AG04450 (cell line): ENCODE results near the gene HECA. TPM values are rescaled to one million over a fixed set of nuclear protein-coding genes. Genes with fewer than 3 reads are reported as not detected.

Experiments
- CTCF ChIA-PET: fragments of 300-600, 350-600 bp; formaldehyde crosslinking; extraction: SDS; loops from one replicate; lab custom pipeline; 2022; ENCODE audit warnings: antibody characterized with exemption, inconsistent platforms; lab: Charles Lee
- POLR2A ChIA-PET: fragments of 350-600 bp; formaldehyde crosslinking; extraction: SDS; loops from one replicate; lab custom pipeline; 2021; ENCODE audit warnings: antibody characterized with exemption, inconsistent platforms; lab: Yijun Ruan, JAX
- DNase-seq: peaks from one replicate; pipeline ENCODE4 v3.0.0-alpha.2; 2011; ENCODE audit warnings: low read depth, low spot score
- H3K27ac ChIP-seq: one replicate; pipeline ENCODE4 v1.5.1; 2012; ENCODE audit warnings: low read depth, low read length, control low read depth
- H3K27me3 ChIP-seq: one replicate; pipeline ENCODE4 v1.6.0; 2012; ENCODE audit warnings: low read length; ENCODE audit not compliant: control insufficient read depth, insufficient read depth
- H3K4me3 ChIP-seq: 2 replicates; pipeline ENCODE4 v1.5.1; 2011; ENCODE audit warnings: mild to moderate bottlenecking, low read depth, low read length, control low read depth
- H3K9me3 ChIP-seq: 2 replicates; pipeline ENCODE4 v1.5.1; 2012; ENCODE audit warnings: low read length; ENCODE audit not compliant: control insufficient read depth, insufficient read depth
- polyA plus RNA-seq: library from polyadenylated mRNA; depleted of rRNA; stranded (reverse); fragments of >200 nt; gene quantifications from 2 replicates; pipeline ENCODE4 v1.2.3, GENCODE V29; 2011
- TF ChIP-seq, protein P1 (sequence below): IDR thresholded peaks from 2 replicates; pipeline ENCODE4 v1.5.1; 2011; ENCODE audit warnings: low read depth, low read length, control low read depth, inconsistent platforms

The HECA gene
- polyA plus RNA-seq, 1 experiment, result 10.6 TPM

DNA sequence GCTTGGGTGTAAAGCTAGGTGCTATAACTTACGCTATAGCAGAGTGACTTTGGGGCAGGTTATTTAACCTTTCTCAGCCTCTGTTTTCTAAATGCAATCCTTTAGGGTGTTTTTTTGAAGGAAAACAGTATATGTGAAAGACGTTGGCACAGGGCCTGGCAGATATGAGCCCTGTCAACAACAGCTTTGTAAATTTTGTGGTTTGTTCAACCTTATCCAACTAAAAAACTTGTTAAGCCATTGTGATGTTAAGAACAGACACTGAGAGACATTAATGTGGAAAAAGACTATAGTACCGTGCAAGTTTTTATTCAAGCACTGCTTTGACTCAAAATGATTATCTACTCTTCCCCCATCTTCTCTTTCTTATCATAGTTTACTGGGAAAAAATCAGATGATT lies 8.2 kb downstream of the HECA start:
- no peak for DNase-seq
- TF ChIP-seq, protein P1, sequence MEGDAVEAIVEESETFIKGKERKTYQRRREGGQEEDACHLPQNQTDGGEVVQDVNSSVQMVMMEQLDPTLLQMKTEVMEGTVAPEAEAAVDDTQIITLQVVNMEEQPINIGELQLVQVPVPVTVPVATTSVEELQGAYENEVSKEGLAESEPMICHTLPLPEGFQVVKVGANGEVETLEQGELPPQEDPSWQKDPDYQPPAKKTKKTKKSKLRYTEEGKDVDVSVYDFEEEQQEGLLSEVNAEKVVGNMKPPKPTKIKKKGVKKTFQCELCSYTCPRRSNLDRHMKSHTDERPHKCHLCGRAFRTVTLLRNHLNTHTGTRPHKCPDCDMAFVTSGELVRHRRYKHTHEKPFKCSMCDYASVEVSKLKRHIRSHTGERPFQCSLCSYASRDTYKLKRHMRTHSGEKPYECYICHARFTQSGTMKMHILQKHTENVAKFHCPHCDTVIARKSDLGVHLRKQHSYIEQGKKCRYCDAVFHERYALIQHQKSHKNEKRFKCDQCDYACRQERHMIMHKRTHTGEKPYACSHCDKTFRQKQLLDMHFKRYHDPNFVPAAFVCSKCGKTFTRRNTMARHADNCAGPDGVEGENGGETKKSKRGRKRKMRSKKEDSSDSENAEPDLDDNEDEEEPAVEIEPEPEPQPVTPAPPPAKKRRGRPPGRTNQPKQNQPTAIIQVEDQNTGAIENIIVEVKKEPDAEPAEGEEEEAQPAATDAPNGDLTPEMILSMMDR, result no peak
- Histone ChIP-seq H3K27ac (no peak overlapping the region), H3K9me3 (no peaks in the 10 kb centered on the region), H3K4me3 (no peak overlapping the region), H3K27me3 (no peaks in the 10 kb centered on the region)
- POLR2A ChIA-PET, result interaction anchor here (0.7 kb wide), 1 partner anchor 271 kb away, joined by 3 read pairs; no protein-coding TSS in a partner anchor
- CTCF ChIA-PET, result interaction anchor here (0.6 to 1.2 kb wide), 2 partner anchors 19 to 222 kb away, joined by 3 to 4 read pairs; no protein-coding TSS in a partner anchor

DNA sequence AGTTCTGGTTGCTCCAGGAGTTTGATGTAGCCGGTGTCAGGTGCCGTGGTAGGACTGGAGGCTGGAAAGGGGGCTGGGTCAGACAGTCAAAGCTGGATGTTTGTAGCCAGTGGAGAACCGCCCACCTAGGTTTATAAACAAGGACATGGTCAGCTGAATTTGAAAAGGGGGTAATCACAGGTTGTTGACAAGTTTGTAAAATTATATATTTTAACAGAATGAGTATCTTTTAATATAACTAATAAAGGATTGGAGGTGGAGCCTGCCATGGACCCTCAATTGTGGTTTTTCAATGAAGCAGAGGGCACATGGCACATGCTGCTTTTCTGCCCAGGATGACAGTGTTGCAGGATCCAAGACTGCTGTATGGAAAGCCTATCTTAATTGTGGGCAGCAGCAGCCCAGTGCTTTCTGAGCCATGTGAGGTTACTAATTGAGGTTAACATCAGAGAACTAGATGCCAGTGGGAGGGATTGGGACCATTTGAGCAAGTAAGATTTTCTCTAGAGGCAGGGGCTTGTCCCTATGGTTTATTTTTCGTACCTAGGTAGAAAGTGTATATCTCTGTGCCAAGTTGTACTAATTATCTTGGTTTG lies 9.7 kb downstream of the HECA start:
- no peak overlapping the region for H3K27ac ChIP-seq
- DNase-seq, result no peak
- no peak overlapping the region for H3K4me3 ChIP-seq
- TF ChIP-seq, protein P1, result no peak
- ChIA-PET CTCF (no interaction called here), POLR2A (interaction anchor here (0.6 kb wide), 1 partner anchor 115 kb away, joined by 3 read pairs; no protein-coding TSS in a partner anchor)
- no peaks in the 10 kb centered on the region for H3K9me3 ChIP-seq
- no peaks in the 10 kb centered on the region for H3K27me3 ChIP-seq

DNA sequence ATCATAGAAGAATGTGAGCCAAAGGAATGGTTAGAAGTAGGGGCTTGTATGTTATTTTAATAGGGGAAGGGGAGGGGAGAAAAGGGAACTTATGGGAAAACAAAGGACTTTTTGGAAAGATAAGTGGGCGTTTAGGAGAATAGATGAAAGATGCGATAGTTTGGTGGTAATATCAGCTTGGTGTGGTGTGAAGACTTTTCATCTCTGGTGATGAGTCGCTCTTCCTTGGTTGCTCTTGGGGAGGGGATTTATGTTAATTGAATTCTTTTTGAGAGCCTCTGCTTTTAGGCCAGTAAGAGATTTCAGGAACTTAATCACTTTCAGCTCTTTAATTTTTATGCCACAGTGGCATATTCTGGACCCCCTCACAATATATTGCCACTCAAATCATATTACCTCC lies 10.8 kb downstream of the HECA start:
- Histone ChIP-seq H3K9me3 (no peaks in the 10 kb centered on the region), H3K27ac (no peak overlapping the region), H3K4me3 (no peak overlapping the region), H3K27me3 (no peaks in the 10 kb centered on the region)
- CTCF ChIA-PET, result no interaction called here
- DNase-seq, result no peak
- TF ChIP-seq, protein P1, result no peak
- POLR2A ChIA-PET, result no interaction called here

DNA sequence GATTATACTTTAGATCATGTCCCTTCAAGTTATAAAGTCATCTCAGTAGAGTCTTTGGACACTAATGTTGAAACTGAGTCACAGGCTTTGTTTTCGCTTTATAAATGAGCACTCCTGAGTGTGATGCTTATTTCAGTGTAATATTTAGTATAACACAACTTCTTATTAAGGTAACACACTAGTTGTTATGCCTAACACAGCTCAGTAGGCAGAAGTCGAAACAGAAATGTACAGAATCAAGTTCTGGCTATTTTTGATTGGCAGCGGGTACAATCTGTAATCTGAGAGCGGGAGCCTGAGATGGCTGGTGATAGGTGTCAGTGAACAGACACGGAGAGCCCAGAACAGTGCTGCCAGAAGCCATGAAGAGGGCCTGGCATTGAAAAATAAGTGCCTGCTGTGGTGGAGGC lies 11.4 kb downstream of the HECA start:
- no peak for DNase-seq
- POLR2A ChIA-PET, result no interaction called here
- CTCF ChIA-PET, result no interaction called here
- Histone ChIP-seq H3K27me3 (no peaks in the 10 kb centered on the region), H3K4me3 (no peak overlapping the region), H3K9me3 (no peaks in the 10 kb centered on the region), H3K27ac (no peak overlapping the region)
- TF ChIP-seq, protein P1, result no peak

DNA sequence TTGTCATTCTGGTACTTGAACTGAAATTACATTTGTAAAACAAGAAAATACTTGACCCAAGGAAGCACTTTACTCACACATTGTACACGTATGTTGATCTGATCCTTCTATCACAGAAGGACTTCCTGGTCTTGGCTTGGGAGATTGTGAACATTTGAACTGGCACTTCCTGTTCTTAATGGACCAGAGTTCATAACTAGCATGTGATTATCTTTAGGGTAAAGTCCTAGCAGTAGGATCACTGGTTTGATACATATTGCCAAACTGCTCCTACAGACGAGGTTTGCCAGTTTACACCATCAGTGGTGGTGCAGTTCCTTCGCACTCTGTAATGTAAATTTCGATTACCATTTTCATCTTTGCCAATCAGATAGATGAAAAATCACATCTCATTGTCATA lies 12.7 kb downstream of the HECA start:
- no peaks in the 10 kb centered on the region for H3K9me3 ChIP-seq
- H3K4me3 ChIP-seq, result no peak overlapping the region
- DNase-seq, result no peak
- TF ChIP-seq, protein P1, result no peak
- no peaks in the 10 kb centered on the region for H3K27me3 ChIP-seq
- H3K27ac ChIP-seq, result no peak overlapping the region
- CTCF ChIA-PET, result no interaction called here
- POLR2A ChIA-PET, result no interaction called here
